ENCODE measurements around the gene PSTK. TPM values are rescaled to one million over a fixed set of nuclear protein-coding genes. Genes with fewer than 3 reads are reported as not detected.

Gene PSTK
- total RNA-seq: 1 to 10 TPM; 1.2 to 4.9 (median 2.4) TPM
- 1 to 10 TPM; 3.0 to 3.5 (median 3.3) TPM for polyA plus RNA-seq
- long read RNA-seq, donor 1, partial matches to known transcripts: 0 of 2 reads
- long read RNA-seq, donor 1, other reads (novel, unspliced or antisense): 0 of 2 reads
- long read RNA-seq, donor 2: 0 reads

GRCh38 chr10:122980209-122981065, at the start of gene PSTK:
Gene PSTK, plus strand, starts transcription at chr10:122980401. Its CDS starts 79 bp downstream, at chr10:122980480.
- TF ChIP-seq POLR2AphosphoS5 (IDR thresholded peaks at IDR 0.05): peak; percentile 91 to 95 (median 91)
- no peak for TF ChIP-seq POLR2A (IDR thresholded peaks at IDR 0.05)
- peak; percentile 94 to 99 (median 98) for TF ChIP-seq CTCF (IDR thresholded peaks at IDR 0.05 in 8 of 11, conservative IDR thresholded peaks at IDR 0.05 in 3 of 11)
- WGBS, 5 donors: 0 to 2% (median 1%) methylated on average over 24 to 73 of the region's 73 CpGs
- Histone ChIP-seq H3K36me3 (peaks cover 0 to 21% (median 0%) of the 10 kb centered on the region in 6 donors), H3K4me1 (peaks cover 6 to 22% (median 16%) of the 10 kb centered on the region in 6 donors), H3K9me3 (no peaks in the 10 kb centered on the region), H3K27me3 (replicated peaks in 1 of 7) (no peaks in the 10 kb centered on the region), H3K4me3 (peak within 1 kb of the TSS; percentile 59 to 80 (median 62)), H3K27ac (peak within 1 kb of the TSS; percentile 89 to 98 (median 94))
- peak; percentile 97 for DNase-seq
- intact Hi-C loops (cut with DNase I; ENCODE audit: low total_unique reads): no loop called here

- Histone ChIP-seq H3K4me1 (no peaks in the 10 kb centered on the region), H3K9me3 (no peaks in the 10 kb centered on the region), H3K27ac (no peak overlapping the region), H3K4me3 (no peak overlapping the region), H3K36me3 (peaks cover 0 to 27% (median under 1%) of the 10 kb centered on the region in 6 donors), H3K27me3 (replicated peaks in 1 of 7) (no peaks in the 10 kb centered on the region)
- TF ChIP-seq POLR2A (IDR thresholded peaks at IDR 0.05) (no peak), POLR2AphosphoS5 (IDR thresholded peaks at IDR 0.05) (no peak), CTCF (IDR thresholded peaks at IDR 0.05 in 8 of 11, conservative IDR thresholded peaks at IDR 0.05 in 3 of 11) (no peak)
- no peak for DNase-seq
- 49 to 72% (median 60%) methylated on average over 6 of the region's 6 CpGs for whole genome bisulfite sequencing, 5 donors
- intact Hi-C loops (cut with DNase I; ENCODE audit: low total_unique reads): no loop called here
These were observed 48.9 kb upstream of the PSTK start for GRCh38 chr10:122931088-122931906.

- 93 to 100% (median 96%) methylated on average over 1 of the region's 1 CpG for WGBS, 5 donors
- H3K4me3 ChIP-seq: no peak overlapping the region
These were observed 40.9 kb upstream of the PSTK start for GRCh38 chr10:122939133-122939855.

More at GRCh38 chr10:122939133-122939855, 40.9 kb upstream of the PSTK start:
- H3K9me3 ChIP-seq: no peaks in the 10 kb centered on the region
- H3K36me3 ChIP-seq: peaks cover 0 to 62% (median 21%) of the 10 kb centered on the region in 6 donors
- no peak overlapping the region for H3K27ac ChIP-seq
- H3K27me3 ChIP-seq (replicated peaks in 1 of 7): no peaks in the 10 kb centered on the region
- DNase-seq: no peak
- TF ChIP-seq CTCF (IDR thresholded peaks at IDR 0.05 in 8 of 11, conservative IDR thresholded peaks at IDR 0.05 in 3 of 11) (no peak), POLR2AphosphoS5 (IDR thresholded peaks at IDR 0.05) (no peak), POLR2A (IDR thresholded peaks at IDR 0.05) (no peak)
- intact Hi-C loops (cut with DNase I; ENCODE audit: low total_unique reads): no loop called here
- no peaks in the 10 kb centered on the region for H3K4me1 ChIP-seq
